ENCODE data around the gene OGFR.

- TF ChIP-seq, protein P1, sequence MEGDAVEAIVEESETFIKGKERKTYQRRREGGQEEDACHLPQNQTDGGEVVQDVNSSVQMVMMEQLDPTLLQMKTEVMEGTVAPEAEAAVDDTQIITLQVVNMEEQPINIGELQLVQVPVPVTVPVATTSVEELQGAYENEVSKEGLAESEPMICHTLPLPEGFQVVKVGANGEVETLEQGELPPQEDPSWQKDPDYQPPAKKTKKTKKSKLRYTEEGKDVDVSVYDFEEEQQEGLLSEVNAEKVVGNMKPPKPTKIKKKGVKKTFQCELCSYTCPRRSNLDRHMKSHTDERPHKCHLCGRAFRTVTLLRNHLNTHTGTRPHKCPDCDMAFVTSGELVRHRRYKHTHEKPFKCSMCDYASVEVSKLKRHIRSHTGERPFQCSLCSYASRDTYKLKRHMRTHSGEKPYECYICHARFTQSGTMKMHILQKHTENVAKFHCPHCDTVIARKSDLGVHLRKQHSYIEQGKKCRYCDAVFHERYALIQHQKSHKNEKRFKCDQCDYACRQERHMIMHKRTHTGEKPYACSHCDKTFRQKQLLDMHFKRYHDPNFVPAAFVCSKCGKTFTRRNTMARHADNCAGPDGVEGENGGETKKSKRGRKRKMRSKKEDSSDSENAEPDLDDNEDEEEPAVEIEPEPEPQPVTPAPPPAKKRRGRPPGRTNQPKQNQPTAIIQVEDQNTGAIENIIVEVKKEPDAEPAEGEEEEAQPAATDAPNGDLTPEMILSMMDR (tag by site-specific recombination; IDR thresholded peaks at IDR 0.05): no peak
- TF ChIP-seq ZNF561 (tag by site-specific recombination; IDR thresholded peaks at IDR 0.05; ENCODE audit: borderline replicate concordance) (no peak), ZNF600 (tag by site-specific recombination; IDR thresholded peaks at IDR 0.05) (no peak), ZNF324 (tag by site-specific recombination; IDR thresholded peaks at IDR 0.05) (no peak), ZNF274 (IDR thresholded peaks at IDR 0.05; ENCODE audit: low read length) (no peak), ZNF274 (tag by site-specific recombination; IDR thresholded peaks at IDR 0.05; ENCODE audit: borderline replicate concordance) (no peak), ZFP69B (tag by site-specific recombination; IDR thresholded peaks at IDR 0.05) (no peak), PRDM4 (tag by site-specific recombination; IDR thresholded peaks at IDR 0.05) (no peak), ZSCAN18 (tag by site-specific recombination; IDR thresholded peaks at IDR 0.05) (no peak), OVOL3 (tag by site-specific recombination; IDR thresholded peaks at IDR 0.05) (no peak)
Measured at GRCh38 chr20:62805155-62805710, 598 bp downstream of the OGFR start.
